A204.1 (cell line): ENCODE data around the gene HOXC11.

Source experiments
- FAIRE-seq: peaks from 2 replicates; lab custom pipeline; 2012; peaks lifted over from hg19 to GRCh38; lab: Jason Lieb, UNC

The HOXC11 gene

GRCh38 chr12:53985994-53986685 is 13.2 kb downstream of the HOXC11 start:
- FAIRE-seq: no peak

- no peak for FAIRE-seq
These were observed 14.0 kb downstream of the HOXC11 start for GRCh38 chr12:53986686-53987483.

GRCh38 chr12:53987787-53988230 is 14.9 kb downstream of the HOXC11 start:
- FAIRE-seq: no peak

- no peak for FAIRE-seq
These were observed 15.8 kb downstream of the HOXC11 start for GRCh38 chr12:53988541-53989226.

GRCh38 chr12:53989227-53990113 is 16.5 kb downstream of the HOXC11 start:
- peak; percentile 91 for FAIRE-seq

- FAIRE-seq: no peak
These were observed 17.6 kb downstream of the HOXC11 start for GRCh38 chr12:53990311-53991076.

GRCh38 chr12:53991077-53991460 is 18.1 kb downstream of the HOXC11 start:
- no peak for FAIRE-seq

GRCh38 chr12:53992377-53992889 is 19.5 kb downstream of the HOXC11 start:
- FAIRE-seq: no peak

- no peak for FAIRE-seq
These were observed 20.5 kb downstream of the HOXC11 start for GRCh38 chr12:53993162-53994008.

GRCh38 chr12:53994009-53994263 is 21.0 kb downstream of the HOXC11 start:
- no peak for FAIRE-seq

GRCh38 chr12:53994264-53995001 is 21.5 kb downstream of the HOXC11 start:
- FAIRE-seq: no peak

GRCh38 chr12:53995002-53995377 is 22.1 kb downstream of the HOXC11 start:
- FAIRE-seq: no peak

- FAIRE-seq: no peak
These were observed 22.7 kb downstream of the HOXC11 start for GRCh38 chr12:53995378-53996239.

GRCh38 chr12:53996240-53997203 is 23.6 kb downstream of the HOXC11 start:
- no peak for FAIRE-seq

- FAIRE-seq: no peak
These were observed 24.5 kb downstream of the HOXC11 start for GRCh38 chr12:53997204-53998109.

- no peak for FAIRE-seq
These were observed 25.4 kb downstream of the HOXC11 start for GRCh38 chr12:53998110-53998899.
